Lower lobe of right lung (tissue), 2 donors: ENCODE data around the gene VAMP1. TPM values are rescaled to one million over a fixed set of nuclear protein-coding genes. Genes with fewer than 3 reads are reported as not detected.
"Not testable (repeated sequence)": the region's sequence is repeated elsewhere in the genome, so short reads cannot be mapped to it uniquely, and the experiment has no call there.

Source experiments
- ATAC-seq, 2 donors: fragments of 200-7000 bp; cut with Tn5 transposase; one replicate each; pipeline ENCODE4 v1.9.1; 2020 to 2022; ENCODE audit warnings: mild to moderate bottlenecking in 2 of 2, moderate library complexity in 2 of 2
- DNase-seq: peaks from one replicate; pipeline ENCODE4 v3.0.0-alpha.2; 2020
- H3K27ac ChIP-seq: fragments of 200-600 bp; one replicate; pipeline ENCODE4 v1.8.0; 2022
- H3K27me3 ChIP-seq: fragments of 200-600 bp; one replicate; pipeline ENCODE4 v1.8.0; 2022; ENCODE audit warnings: low read depth
- H3K36me3 ChIP-seq: fragments of 200-600 bp; one replicate; pipeline ENCODE4 v1.8.0; 2022; ENCODE audit warnings: mild to moderate bottlenecking
- H3K4me1 ChIP-seq: fragments of 200-600 bp; one replicate; pipeline ENCODE4 v1.8.0; 2022
- H3K4me3 ChIP-seq: fragments of 200-600 bp; one replicate; pipeline ENCODE4 v1.8.0; 2022; ENCODE audit warnings: mild to moderate bottlenecking
- H3K9me3 ChIP-seq: fragments of 200-600 bp; one replicate; pipeline ENCODE4 v1.8.0; 2022
- intact Hi-C: fragments of 100-400 bp; cut with DNase I; formaldehyde crosslinking; loops from one replicate; pipeline ENCODE4 v1.11.0; 2022
- total RNA-seq: library from RNA; stranded (reverse); fragmentation: NEBNext Ultra II Directional; extraction: Animal tissue kit (Norgen Biotek cat#: 25700); gene quantifications from one replicate; pipeline ENCODE4 v1.2.1, GENCODE V29; 2021
- TF ChIP-seq, protein P1 (sequence below): fragments of 200-600 bp; IDR thresholded peaks from one replicate; pipeline ENCODE4 v1.8.0; 2022; ENCODE audit warnings: antibody characterized with exemption, mild to moderate bottlenecking
- donor health status: DM: no; HTN: yes; CAD: no; lungs with severe emphysema.

VAMP1 gene
- total RNA-seq, 1 donor from 2014 or later, result 6.8 TPM

DNA sequence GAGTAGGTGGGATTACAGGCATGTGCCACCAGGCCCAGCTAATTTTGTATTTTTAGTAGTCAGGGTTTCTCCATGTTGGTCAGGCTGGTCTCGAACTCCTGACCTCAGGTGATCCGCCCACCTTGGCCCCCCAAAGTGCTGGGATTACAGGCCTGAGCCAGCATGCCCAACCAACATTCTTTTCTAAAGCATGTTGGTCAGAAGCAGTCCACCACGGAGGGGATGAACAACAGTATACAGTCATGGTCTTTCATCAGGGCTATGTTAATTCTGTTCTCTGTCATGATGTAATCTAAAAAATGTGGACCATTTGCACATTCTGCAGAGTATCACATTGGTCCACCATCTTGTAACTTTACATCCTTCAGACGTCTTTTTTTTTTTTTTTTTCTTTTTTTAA is 19.0 kb upstream of the VAMP1 start:
- intact Hi-C loops, result no loop called here
- Histone ChIP-seq H3K9me3 (no peaks in the 10 kb centered on the region), H3K4me3 (no peak overlapping the region), H3K36me3 (peaks cover 6% of the 10 kb centered on the region), H3K27me3 (no peaks in the 10 kb centered on the region), H3K27ac (no peak overlapping the region), H3K4me1 (peaks cover 12% of the 10 kb centered on the region)
- TF ChIP-seq, protein P1, sequence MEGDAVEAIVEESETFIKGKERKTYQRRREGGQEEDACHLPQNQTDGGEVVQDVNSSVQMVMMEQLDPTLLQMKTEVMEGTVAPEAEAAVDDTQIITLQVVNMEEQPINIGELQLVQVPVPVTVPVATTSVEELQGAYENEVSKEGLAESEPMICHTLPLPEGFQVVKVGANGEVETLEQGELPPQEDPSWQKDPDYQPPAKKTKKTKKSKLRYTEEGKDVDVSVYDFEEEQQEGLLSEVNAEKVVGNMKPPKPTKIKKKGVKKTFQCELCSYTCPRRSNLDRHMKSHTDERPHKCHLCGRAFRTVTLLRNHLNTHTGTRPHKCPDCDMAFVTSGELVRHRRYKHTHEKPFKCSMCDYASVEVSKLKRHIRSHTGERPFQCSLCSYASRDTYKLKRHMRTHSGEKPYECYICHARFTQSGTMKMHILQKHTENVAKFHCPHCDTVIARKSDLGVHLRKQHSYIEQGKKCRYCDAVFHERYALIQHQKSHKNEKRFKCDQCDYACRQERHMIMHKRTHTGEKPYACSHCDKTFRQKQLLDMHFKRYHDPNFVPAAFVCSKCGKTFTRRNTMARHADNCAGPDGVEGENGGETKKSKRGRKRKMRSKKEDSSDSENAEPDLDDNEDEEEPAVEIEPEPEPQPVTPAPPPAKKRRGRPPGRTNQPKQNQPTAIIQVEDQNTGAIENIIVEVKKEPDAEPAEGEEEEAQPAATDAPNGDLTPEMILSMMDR, result no peak
- ATAC-seq, result no peak
- DNase-seq, result no peak

DNA sequence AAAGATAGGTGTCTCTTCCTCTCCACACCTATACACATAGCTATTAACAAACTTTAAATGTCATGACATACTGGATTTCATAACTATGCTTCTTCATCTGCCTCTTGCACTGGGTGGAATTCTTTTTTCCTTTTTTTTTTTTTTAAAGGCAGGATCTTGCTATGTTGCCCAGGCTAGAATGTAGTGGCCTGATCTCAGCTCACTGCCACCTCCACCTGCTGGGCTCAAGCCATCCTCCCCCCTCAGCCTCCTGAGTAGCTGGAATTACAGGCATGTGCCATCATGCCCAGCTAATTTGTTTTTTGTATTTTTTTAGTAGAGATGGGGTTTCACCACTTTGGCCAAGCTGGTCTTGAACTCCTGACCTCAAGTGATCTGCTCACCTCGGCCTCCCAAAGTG is 17.8 kb upstream of the VAMP1 start:
- Histone ChIP-seq H3K36me3 (peaks cover 6% of the 10 kb centered on the region), H3K27ac (no peak overlapping the region), H3K4me3 (no peak overlapping the region), H3K4me1 (peaks cover 9% of the 10 kb centered on the region), H3K9me3 (no peaks in the 10 kb centered on the region), H3K27me3 (no peaks in the 10 kb centered on the region)
- ATAC-seq (no peak), DNase-seq (no peak)
- TF ChIP-seq, protein P1, result no peak
- intact Hi-C loops, result no loop called here

DNA sequence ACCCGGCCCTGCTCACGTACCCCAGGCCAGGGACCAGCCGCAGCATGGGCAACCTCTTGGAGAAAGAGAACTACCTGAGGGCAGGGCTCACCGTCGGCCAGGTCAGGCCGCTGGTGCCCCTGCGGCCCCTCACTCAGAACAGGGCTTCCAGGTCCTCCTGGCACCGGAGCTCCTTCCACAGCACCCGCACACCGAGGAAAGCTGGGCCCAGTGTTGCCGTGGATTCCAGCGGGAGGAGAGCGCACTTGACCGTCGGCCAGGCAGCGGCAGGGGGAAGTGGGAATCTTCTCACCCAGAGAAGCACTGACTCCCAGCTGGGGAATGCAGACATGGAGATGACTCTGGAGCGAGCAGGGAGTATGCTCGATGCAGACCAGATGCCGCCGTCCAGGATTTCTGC is 7.9 kb upstream of the VAMP1 start:
- Histone ChIP-seq H3K36me3 (no peaks in the 10 kb centered on the region), H3K4me3 (no peak overlapping the region), H3K9me3 (no peaks in the 10 kb centered on the region), H3K27me3 (no peaks in the 10 kb centered on the region), H3K27ac (no peak overlapping the region), H3K4me1 (no peaks in the 10 kb centered on the region)
- intact Hi-C loops, result no loop called here
- TF ChIP-seq, protein P1, result no peak
- no peak for ATAC-seq
- DNase-seq, result no peak

DNA sequence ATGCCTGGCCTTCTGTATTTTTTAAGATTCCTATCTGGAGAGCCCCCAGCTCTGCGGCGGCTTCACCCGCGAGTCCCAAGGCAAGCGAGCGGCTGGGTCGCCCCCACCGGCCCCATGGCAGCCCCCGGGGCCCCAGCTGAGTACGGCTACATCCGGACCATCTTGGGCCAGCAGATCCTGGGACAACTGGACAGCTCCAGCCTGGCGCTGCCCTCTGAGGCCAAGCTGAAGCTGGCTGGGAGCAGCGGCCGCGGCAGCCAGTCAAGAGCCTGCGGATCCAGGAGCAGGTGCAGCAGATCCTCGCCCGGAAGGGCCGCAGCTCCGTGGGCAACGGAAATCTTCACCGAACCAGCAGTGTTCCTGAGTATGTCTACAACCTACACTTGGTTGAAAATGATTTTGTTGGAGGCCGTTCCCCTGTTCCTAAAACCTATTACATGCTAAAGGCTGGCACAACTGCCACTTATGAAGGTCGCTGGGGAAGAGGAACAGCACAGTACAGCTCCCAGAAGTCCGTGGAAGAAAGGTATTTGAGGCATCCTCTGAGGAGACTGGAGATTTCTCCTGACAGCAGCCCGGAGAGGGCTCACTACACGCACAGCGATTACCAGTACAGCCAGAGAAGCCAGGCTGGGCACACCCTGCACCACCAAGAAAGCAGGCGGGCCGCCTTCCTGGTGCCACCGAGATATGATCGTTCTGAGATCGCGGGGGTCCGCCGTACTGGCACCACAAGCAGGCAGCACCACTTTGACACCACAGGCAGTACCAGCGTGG is 7.3 kb upstream of the VAMP1 start:
- H3K36me3 ChIP-seq, H3K27me3 ChIP-seq, H3K4me1 ChIP-seq, intact Hi-C loops, ATAC-seq, H3K4me3 ChIP-seq, H3K27ac ChIP-seq, H3K9me3 ChIP-seq, DNase-seq: not testable (repeated sequence)

DNA sequence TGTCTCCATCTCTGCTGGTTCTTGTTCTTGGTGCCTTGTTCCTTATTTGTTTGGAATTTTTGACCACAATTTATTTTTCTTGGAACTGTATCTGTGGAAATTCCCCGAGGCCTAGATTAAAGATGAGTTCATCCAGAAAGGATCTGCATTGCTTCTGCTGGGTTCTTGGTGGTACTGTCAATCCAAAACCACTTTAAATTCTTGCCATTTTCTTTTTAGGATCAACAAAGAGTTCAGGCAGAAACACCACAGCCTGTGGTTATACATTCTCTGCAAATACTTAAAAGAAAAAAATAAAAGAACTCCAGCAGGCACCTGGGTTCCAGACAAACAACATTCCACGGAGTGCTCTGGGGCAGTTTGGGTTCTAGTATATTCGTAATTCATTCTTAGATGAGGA is 6.0 kb upstream of the VAMP1 start:
- intact Hi-C loops, result no loop called here
- H3K27ac ChIP-seq, result no peak overlapping the region
- TF ChIP-seq, protein P1, result no peak
- ATAC-seq (peak in 1 of 2 donors; percentile 42), DNase-seq (no peak)
- no peaks in the 10 kb centered on the region for H3K9me3 ChIP-seq
- no peaks in the 10 kb centered on the region for H3K27me3 ChIP-seq
- no peak overlapping the region for H3K4me3 ChIP-seq
- no peaks in the 10 kb centered on the region for H3K36me3 ChIP-seq
- peaks cover 2% of the 10 kb centered on the region for H3K4me1 ChIP-seq

DNA sequence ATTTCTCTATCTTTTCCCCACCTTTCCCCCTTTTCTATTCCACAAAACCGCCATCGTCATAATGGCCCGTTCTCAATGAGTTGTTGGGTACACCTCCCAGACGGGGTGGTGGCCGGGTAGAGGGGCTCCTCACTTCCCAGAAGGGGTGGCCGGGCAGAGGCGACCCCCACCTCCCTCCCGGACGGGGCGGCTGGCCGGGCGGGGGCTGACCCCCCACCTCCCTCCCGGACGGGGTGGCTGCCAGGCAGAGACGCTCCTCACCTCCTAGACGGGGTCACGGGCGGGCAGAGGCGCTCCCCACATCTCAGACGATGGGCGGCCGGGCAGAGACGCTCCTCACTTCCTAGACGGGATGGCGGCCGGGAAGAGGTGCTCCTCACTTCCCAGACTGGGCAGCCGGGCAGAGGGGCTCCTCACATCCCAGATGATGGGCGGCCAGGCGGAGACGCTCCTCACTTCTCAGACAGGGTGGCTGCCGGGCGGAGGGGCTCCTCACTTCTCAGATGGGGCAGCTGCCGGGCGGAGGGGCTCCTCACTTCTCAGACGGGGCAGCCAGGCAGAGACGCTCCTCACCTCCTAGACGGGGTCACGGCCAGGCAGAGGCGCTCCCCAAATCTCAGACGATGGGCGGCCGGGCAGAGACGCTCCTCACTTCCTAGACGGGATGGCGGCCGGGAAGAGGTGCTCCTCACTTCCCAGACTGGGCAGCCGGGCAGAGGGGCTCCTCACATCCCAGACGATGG is 4.9 kb upstream of the VAMP1 start:
- H3K9me3 ChIP-seq, H3K4me1 ChIP-seq, ATAC-seq, DNase-seq, H3K36me3 ChIP-seq, H3K27me3 ChIP-seq, H3K27ac ChIP-seq, H3K4me3 ChIP-seq, intact Hi-C loops: not testable (repeated sequence)
